ENCODE results near the gene ITGB4. TPM values are rescaled to one million over a fixed set of nuclear protein-coding genes. Genes with fewer than 3 reads are reported as not detected.

ITGB4 gene
- total and polyA plus RNA-seq, 9 of the 15 experiments (the other 6 are each of a cell fraction or from before 2014, with no cell fraction given), result 0.05 to 2.8 (median 0.76) TPM; not detected in 3

DNA sequence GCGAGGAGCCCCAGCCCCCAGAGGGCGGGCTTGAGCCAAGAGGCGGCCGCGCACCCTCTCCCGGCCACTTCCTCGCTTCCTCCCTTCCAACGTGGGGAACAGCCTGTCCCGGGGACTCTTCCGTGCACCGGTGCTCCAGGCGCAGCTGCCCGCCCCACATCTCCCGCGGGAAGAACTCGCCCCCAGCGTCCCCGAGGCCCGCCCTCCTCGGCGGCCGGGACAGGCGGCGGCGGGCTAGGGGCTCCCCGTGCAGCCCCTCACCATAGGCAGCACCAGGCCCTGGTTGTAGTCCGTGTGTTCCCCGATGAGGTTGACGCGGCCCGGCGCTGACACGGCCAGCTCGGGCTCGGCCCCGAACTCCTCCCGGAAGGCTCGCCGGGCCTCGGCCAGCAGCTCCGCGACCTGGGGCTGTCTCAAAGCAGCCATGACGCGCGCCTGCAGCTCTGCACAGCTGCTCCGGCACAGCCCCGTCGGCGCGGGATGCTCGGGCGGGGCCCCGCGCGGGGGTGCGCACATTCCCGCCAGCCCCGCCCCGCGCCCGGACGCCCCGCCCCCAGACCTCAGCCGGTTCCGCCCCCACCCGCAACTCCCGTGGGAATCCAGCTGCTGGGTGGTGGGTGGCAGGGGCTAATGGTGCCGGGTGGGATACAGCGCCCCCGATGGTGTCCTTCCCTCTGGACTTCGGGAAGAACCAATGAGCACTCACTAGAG lies 43.6 kb downstream of the ITGB4 start, which contains the start of gene GALK1 (continued):
- TF ChIP-seq, protein P1, sequence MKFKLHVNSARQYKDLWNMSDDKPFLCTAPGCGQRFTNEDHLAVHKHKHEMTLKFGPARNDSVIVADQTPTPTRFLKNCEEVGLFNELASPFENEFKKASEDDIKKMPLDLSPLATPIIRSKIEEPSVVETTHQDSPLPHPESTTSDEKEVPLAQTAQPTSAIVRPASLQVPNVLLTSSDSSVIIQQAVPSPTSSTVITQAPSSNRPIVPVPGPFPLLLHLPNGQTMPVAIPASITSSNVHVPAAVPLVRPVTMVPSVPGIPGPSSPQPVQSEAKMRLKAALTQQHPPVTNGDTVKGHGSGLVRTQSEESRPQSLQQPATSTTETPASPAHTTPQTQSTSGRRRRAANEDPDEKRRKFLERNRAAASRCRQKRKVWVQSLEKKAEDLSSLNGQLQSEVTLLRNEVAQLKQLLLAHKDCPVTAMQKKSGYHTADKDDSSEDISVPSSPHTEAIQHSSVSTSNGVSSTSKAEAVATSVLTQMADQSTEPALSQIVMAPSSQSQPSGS (CRISPR knock-in tag; IDR thresholded peaks at IDR 0.05), result no peak
- TF ChIP-seq ZNF589 (CRISPR knock-in tag; IDR thresholded peaks at IDR 0.05; ENCODE audit: low read depth) (no peak), PHB (CRISPR knock-in tag; IDR thresholded peaks at IDR 0.05) (no peak), ZNF3 (CRISPR knock-in tag; IDR thresholded peaks at IDR 0.05) (no peak), SMAD4 (CRISPR knock-in tag; conservative IDR thresholded peaks at IDR 0.05) (peak; percentile 48; the same call in 1 of the 2 replicates), SAFB (IDR thresholded peaks at IDR 0.05; ENCODE audit: borderline replicate concordance, low read depth, low read length) (0 out of 2 replicates have a peak, but pooled peaks have one; percentile 59), NR2C1 (IDR thresholded peaks at IDR 0.05) (no peak), NR2C1 (tag; IDR thresholded peaks at IDR 0.05) (no peak), ADNP (tag; IDR thresholded peaks at IDR 0.05) (no peak), KDM1A (IDR thresholded peaks at IDR 0.05) (no peak), KLF16 (IDR thresholded peaks at IDR 0.05) (no peak), ZSCAN32 (CRISPR knock-in tag; IDR thresholded peaks at IDR 0.05) (no peak), SRF (CRISPR knock-in tag; IDR thresholded peaks at IDR 0.05) (peak in 1 of 2 experiments; percentile 64; a peak in 1 of 4 replicates), MCM7 (IDR thresholded peaks at IDR 0.05) (no peak), MEIS2 (IDR thresholded peaks at IDR 0.05; ENCODE audit: partially characterized antibody) (no peak), TFAM (CRISPR knock-in tag; conservative IDR thresholded peaks at IDR 0.05) (no peak), COPS2 (conservative IDR thresholded peaks at IDR 0.05) (no peak), CBX2 (IDR thresholded peaks at IDR 0.05; ENCODE audit: insufficient read depth, low read length, poor library complexity, severe bottlenecking) (no peak)
- TF ChIP-seq, protein P2, sequence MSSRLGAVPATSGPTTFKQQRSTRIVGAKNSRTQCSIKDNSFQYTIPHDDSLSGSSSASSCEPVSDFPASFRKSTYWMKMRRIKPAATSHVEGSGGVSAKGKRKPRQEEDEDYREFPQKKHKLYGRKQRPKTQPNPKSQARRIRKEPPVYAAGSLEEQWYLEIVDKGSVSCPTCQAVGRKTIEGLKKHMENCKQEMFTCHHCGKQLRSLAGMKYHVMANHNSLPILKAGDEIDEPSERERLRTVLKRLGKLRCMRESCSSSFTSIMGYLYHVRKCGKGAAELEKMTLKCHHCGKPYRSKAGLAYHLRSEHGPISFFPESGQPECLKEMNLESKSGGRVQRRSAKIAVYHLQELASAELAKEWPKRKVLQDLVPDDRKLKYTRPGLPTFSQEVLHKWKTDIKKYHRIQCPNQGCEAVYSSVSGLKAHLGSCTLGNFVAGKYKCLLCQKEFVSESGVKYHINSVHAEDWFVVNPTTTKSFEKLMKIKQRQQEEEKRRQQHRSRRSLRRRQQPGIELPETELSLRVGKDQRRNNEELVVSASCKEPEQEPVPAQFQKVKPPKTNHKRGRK (tag; IDR thresholded peaks at IDR 0.05), result no peak
- TF ChIP-seq, protein P3, sequence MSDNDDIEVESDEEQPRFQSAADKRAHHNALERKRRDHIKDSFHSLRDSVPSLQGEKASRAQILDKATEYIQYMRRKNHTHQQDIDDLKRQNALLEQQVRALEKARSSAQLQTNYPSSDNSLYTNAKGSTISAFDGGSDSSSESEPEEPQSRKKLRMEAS (CRISPR knock-in tag; IDR thresholded peaks at IDR 0.05), result peak; percentile 10
- TF ChIP-seq, protein P4, sequence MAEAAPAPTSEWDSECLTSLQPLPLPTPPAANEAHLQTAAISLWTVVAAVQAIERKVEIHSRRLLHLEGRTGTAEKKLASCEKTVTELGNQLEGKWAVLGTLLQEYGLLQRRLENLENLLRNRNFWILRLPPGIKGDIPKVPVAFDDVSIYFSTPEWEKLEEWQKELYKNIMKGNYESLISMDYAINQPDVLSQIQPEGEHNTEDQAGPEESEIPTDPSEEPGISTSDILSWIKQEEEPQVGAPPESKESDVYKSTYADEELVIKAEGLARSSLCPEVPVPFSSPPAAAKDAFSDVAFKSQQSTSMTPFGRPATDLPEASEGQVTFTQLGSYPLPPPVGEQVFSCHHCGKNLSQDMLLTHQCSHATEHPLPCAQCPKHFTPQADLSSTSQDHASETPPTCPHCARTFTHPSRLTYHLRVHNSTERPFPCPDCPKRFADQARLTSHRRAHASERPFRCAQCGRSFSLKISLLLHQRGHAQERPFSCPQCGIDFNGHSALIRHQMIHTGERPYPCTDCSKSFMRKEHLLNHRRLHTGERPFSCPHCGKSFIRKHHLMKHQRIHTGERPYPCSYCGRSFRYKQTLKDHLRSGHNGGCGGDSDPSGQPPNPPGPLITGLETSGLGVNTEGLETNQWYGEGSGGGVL (CRISPR knock-in tag; IDR thresholded peaks at IDR 0.05), result no peak
- TF ChIP-seq, protein P5, sequence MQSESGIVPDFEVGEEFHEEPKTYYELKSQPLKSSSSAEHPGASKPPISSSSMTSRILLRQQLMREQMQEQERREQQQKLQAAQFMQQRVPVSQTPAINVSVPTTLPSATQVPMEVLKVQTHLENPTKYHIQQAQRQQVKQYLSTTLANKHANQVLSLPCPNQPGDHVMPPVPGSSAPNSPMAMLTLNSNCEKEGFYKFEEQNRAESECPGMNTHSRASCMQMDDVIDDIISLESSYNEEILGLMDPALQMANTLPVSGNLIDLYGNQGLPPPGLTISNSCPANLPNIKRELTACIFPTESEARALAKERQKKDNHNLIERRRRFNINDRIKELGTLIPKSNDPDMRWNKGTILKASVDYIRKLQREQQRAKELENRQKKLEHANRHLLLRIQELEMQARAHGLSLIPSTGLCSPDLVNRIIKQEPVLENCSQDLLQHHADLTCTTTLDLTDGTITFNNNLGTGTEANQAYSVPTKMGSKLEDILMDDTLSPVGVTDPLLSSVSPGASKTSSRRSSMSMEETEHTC (IDR thresholded peaks at IDR 0.05), result no peak
- TF ChIP-seq, protein P6, sequence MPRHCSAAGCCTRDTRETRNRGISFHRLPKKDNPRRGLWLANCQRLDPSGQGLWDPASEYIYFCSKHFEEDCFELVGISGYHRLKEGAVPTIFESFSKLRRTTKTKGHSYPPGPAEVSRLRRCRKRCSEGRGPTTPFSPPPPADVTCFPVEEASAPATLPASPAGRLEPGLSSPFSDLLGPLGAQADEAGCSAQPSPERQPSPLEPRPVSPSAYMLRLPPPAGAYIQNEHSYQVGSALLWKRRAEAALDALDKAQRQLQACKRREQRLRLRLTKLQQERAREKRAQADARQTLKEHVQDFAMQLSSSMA (CRISPR knock-in tag; IDR thresholded peaks at IDR 0.05), result no peak

Data from K562 (cell line).